ENCODE results near the gene OSMR.

- TF ChIP-seq CTCF (IDR thresholded peaks at IDR 0.05), result no peak
- no peak for TF ChIP-seq POLR2A (IDR thresholded peaks at IDR 0.05)
Measured at GRCh38 chr5:38800515-38800914, 45.3 kb upstream of the OSMR start.

All from vagina (tissue), 2 donors.